ENCODE results near the gene SEMA4B.

DNA sequence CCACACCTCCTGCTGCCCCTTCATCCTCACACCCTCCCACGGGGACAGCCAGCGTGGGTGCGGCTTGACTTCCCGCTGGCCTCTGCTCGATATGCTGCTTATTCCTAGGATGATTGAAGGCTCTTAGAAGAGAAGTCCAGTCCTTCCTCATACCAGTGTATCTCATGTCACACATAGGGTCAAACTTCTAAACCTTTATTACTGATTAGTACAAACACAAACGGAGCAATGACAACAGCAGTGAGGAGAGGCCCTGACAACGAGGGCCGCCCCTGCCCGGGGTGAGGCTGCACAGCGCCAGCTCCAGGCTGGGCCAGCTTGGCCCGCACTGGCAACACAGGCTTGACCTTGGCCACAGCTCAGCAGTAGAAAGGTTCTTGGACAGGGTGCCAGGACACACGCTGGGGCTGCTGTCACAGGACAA, 29.0 kb downstream of the SEMA4B start:
- TF ChIP-seq CTCF (IDR thresholded peaks at IDR 0.05; ENCODE audit: control extremely low read depth in 1 of 3, insufficient read depth in 1 of 3, low read depth in 1 of 3, low read length in 3 of 3) (no peak), RAD21 (IDR thresholded peaks at IDR 0.05 in 1 of 2, conservative IDR thresholded peaks at IDR 0.05 in 1 of 2; ENCODE audit: low read depth in 2 of 2, low read length in 2 of 2) (no peak), SP4 (IDR thresholded peaks at IDR 0.05; ENCODE audit: low read length) (no peak), SIN3A (conservative IDR thresholded peaks at IDR 0.05 in 1 of 2, IDR thresholded peaks at IDR 0.05 in 1 of 2; ENCODE audit: low read depth in 1 of 2, low read length in 2 of 2) (no peak), POLR2AphosphoS5 (IDR thresholded peaks at IDR 0.05; ENCODE audit: low read depth, low read length) (0 out of 2 replicates have a peak, but pooled peaks have one; percentile 30), EP300 (IDR thresholded peaks at IDR 0.05; ENCODE audit: borderline replicate concordance in 1 of 2, low read depth in 2 of 2, low read length in 2 of 2) (no peak), FOSL1 (IDR thresholded peaks at IDR 0.05; ENCODE audit: insufficient read depth, low read depth, low read length) (no peak)
